GM19467 (cell line): ENCODE measurements around the gene AXL.

ENCODE experiments used
- ATAC-seq: cut with Tn5 transposase; IDR thresholded peaks from one replicate; pipeline ENCODE4 v1.9.1; 2021; ENCODE audit warnings: mild to moderate bottlenecking, moderate library complexity; ENCODE audit not compliant: unreplicated experiment

The AXL gene

DNA sequence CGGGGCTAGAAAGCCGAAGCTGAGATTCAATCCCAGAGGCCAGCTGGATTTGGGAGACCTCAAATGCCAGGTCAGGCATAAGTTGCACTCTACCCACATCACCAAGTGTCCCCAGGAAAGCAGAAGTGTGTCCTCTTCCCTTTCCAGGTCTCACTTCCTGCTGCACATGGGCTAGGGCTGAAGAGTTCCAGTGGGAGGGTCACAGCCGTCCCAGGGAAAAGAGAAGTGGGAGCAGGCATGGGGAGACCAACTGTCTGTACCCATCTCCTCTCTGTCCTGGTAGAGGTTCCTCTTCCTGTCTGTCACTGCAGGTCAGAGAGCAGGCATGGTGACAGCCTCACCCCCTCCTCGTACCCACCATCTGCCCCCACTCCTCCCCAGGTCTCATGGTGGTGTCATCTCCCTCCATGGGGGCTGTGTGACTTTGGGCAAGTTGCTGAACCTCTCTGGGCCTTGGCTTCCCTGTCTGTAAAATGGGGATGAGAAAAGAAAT lies 14.8 kb downstream of the AXL start:
- ATAC-seq = no peak

DNA sequence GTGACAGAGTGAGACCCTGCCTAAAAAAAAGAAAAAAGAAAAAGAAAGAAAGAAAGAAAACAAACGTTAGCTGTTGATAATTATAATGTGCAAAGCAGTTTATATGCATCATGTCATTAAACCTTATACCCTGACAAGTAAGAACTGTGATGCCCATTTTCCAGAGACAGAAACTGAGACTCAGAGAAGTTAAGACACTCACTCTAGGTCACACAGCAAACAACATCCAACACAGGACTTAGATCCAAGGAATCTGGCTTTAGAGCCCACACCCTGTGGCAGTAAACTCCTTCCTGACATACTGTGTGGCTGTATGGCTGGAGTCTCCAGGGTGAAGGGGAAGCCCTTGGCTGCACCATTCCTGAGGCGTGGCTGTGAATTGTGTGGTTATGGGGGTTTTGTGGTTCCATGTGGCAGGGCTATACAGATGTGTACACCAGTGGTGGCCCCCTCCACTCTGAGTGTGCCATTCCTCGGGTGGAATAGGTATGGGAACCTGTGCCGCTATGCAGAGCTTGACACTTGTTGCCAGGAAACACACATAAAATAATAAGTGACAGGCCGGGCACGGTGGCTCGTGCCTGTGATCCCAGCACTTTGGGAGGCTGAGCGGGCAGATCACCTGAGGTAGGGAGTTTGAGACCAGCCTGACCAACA lies 15.6 kb downstream of the AXL start:
- no peak for ATAC-seq

DNA sequence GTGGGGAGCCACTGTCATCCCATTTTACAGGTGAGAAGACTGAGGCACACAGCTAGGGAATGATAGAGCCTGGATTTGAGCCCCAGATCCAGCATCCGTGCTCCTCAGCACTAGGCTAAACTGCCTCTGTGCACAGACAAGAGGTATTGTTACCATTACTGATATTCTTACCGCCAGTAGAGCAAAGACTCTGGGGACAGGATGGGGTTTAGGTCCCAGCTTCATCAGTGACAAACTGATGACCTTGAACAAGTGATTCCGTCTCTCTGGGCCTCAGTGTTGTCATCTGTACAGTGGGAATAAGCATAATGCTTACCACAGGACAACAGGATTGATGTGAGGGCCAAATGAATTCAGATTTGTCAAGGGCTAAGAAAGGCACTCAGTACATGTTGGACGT lies 16.5 kb downstream of the AXL start:
- ATAC-seq = no peak

DNA sequence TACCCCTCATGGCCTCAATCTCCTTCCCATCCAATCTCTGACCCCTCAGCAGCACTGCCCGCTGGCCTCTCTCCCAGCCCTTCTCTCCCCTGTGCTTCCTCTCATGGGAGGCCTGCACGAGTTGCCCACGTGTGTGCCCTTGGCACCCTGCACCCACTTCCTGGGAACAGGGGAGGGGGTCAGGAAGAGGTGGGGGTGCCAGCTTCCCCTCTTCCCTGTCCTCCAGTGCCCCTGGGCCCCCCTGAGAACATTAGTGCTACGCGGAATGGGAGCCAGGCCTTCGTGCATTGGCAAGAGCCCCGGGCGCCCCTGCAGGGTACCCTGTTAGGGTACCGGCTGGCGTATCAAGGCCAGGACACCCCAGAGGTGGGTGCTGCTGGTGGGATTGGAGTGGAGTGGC lies 19.2 kb downstream of the AXL start:
- no peak for ATAC-seq

DNA sequence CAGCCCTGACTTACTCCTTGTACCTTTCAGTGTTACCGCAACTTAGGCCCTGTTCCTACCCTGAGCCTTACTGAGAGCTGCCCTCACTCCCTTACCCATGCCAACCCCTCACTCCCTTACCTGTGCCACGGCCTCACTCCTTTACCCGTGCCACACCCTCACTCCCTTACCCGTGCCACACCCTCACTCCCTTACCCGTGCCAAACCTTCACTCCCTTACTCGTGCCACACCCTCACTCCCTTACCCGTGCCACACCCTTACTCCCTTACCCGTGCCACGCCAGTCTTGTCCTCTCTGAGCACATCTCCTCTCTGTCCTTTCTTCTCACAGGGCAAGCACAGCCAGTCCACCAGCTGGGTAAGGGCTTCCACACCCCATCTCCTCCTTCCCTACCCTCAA lies 20.3 kb downstream of the AXL start:
- ATAC-seq = no peak

DNA sequence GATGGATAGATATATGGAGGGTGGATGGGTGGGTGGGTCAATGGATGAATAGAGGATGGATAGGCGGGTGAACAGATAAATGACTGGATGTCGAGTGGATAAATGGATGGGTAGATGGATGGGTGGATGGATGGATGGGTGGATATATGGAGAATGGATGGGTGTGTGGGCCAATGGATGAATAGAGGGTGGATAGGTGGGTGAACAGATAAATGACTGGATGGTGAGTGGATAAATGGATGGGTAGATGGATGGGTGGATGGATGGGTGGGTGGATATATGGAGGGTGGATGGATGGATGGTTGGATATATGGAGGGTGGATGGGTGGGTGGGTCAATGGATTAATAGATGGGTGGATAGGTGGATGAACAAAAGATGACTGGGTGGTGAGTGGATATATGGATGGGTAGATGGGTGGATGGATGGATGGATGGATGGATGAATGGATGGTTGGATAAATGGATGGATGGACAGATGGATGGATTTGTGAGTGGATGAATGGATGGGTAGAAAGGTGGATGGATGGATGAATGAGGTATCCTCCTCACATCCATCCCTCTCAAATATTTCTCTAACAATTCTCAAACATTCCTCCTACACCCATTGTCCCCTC lies 21.0 kb downstream of the AXL start:
- no peak for ATAC-seq

DNA sequence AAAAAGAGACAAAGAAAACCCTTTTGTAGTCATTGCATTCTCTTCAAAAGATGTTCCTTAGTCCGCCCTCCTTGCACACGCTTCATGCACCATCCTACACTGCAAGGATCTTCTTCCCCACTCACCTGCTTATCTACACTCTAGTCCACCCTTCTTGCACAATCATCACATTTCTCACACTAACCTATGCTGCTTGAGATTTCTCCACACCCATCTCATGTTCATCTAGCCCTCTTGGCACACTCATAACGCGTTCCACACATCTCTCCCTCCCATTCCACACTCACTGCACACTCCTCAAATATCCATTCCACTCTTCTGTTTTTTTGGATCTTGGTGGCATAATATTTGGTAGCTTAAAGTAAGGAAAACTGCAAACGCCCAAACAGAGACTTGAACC lies 22.8 kb downstream of the AXL start:
- ATAC-seq = no peak

DNA sequence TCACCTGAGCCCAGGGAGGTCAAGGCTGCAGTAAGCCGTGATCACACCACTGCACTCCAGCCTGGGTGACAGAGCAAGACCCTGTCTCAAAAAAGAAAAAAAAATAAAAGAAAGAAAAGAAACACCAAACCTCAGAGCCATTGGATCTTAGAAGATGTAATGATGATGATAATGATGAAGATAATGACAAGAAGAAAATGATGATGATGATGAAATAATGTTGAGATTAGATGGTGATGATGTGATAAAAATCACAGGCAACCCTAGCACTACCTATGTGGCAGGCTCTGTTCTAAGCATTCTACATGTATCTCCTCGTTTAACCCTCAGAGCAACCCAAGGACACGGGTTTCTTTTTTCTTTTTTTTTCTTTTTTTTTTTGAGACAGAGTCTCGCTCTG lies 25.1 kb downstream of the AXL start:
- no peak for ATAC-seq

DNA sequence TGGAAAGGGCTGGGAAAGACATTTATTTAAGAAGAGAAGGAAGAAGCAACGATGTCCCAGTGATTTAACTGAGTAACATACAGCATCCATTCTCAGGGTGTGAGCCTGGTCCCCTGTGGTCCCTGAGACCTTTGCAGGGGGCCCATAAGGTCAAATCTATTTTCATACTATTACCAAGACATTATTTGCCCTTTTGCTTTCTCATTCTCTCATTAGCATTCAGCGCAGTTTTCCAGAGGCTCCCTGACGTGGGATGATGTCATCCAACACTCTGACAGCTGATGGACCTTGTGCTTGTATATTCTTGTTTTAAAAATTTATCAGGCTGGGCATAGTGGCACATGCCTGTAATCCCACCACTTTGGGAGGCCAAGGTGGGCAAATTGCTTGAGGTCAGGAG lies 26.8 kb downstream of the AXL start:
- no peak for ATAC-seq

DNA sequence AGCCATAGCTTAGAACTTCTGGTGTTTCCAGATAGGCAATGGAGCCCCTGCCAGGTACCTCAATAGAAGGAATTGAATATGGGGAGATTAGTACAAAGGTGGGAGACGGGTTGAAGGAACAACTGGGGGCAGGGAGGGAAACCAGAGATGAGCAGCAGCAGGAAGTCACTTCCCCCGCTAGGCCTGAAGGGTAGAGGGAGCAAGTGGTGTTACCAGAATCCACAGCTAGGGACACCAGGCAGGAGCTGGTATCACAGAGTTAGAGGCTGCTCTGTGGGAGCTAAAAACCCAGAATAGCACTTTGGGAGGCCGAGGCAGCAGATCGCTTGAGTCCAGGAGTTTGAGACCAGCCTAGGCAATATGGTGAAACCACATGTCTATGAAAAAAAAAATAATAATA lies 29.9 kb downstream of the AXL start:
- ATAC-seq = no peak

DNA sequence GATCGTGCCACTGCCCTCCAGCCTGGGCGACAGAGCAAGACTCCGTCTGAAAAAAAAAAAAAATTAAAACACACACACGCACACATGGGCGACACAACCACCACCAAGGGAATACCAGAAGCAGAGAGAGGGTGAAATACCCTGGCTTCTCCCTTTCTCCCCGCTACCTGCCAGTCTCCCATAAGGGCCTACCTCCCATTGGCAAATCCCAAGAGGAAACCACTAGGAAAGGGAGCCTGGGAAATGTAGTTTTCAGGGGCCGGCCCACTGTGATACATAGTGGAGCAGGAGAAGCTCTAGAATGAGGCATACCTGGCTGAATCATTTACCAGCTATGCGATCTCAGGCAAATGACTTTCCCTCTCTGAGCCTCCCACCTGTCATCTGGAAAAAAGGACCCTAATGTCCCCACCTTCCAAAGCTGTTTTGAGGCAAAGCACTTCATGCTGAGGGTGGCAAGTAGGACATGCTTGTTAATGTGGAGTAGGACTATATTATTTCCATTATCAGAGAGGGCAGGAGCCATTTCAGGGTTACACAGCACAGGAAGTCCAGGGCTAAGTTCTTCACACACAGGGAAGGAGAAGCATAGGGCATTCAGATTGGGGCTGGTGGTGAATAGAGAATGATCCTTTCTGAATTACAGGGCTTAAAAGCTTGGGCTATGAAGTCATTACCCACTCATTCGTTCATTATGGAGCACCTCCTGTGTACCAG lies 30.8 kb downstream of the AXL start:
- ATAC-seq = no peak

DNA sequence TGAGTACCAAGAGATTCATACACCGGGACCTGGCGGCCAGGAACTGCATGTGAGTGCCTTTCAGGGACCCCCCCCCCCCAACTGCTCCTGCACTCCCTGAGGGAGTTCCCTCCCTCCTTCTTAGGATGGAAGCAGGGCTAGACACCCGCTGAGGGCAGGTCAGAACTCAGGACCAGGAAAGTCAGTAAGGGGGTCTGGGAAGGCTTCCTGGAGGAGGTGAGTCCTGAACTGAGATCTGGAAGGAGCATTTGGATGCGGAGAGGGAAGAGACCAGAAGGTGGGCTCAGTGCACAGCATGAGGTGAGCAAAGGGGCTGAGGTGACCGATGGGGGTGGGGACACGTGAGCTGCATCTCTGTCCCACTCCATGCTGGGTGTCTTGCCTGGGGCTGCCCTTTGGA lies 34.6 kb downstream of the AXL start:
- ATAC-seq = no peak

DNA sequence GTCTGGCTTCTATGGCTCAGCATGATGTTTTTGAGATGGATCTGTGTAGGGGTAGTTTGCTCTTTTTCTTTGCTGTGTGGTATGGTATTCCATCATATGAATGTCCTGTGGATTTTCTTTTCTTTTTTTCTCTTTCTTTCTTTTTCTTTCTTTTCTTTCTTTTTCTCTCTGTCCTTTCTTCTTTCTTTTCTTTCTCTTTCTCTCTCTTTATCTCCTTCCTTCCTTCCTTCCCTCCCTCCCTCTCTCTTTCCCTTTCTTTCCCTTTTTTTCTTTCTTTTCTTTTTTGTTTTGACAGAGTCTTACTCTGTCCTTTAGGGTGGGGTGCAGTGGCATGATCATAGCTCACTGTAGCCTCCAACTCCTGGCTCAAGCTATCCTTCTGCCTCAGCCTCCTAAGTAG lies 36.1 kb downstream of the AXL start:
- no peak for ATAC-seq

DNA sequence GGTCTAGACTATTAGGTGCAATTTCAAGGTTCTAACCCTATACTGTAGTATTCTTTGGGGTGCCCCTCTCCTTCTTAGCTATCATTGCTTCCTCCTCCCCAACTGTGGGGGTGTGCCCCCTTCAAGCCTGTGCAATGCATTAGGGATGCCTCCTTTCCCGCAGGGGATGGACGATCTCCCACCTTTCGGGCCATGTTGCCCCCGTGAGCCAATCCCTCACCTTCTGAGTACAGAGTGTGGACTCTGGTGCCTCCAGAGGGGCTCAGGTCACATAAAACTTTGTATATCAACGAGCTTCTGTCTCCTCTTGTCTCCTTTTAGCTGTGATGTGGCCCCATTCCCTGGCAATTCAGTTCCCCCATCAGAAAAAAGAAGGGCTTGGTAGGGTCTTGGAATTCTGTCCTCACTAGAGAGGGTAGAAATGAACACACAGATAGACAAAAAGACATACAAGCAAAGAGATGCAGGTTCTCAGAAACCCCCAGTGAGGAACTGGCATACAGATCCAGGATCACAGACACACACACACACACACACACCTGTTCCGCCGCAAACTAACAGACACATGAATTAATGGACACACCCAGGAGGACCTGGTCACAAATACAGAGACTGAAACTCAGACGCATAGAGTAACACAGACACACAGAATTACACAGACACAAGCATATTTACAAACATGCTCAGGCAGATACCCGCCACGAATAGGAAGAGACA lies 42.6 kb downstream of the AXL start:
- no peak for ATAC-seq

DNA sequence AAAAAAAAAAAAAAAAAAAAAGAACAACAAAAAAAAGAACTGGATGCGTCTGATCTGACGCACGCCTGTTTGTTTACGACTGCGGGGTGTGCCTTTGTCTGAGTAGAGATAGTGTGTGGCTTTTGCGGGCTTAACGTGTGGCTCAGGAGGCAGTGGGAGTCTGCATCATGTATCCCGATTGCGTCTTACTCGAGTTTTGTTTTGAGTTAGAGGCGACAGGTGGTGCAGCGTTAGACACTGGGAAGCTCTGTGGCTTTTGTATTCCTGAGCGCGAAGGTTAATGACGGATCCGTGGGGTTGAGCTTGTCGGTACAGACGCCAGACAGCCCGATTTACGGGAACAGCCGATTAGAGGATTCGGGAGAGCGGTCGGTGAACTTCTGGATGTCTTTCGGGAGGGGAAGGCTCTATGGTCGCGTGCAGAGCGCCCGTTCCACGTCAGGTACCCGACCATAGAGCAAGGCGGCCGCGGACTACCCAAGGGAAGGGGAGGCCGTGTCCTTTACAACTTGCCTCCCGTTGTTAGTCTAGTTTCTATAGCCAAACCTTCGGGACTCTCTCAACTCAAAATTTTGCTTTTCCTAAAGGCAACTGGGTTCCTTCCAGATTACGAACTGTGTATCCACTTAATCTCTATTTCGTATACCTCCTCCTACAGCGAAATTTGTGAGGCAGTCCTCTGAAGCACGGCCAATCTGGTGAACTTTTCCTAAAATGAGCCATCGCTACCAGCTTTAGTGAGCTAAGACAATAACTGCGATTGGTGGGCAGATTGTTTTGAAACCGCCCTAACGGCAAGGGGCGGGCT lies 44.2 kb downstream of the AXL start:
- ATAC-seq = peak; percentile 22

DNA sequence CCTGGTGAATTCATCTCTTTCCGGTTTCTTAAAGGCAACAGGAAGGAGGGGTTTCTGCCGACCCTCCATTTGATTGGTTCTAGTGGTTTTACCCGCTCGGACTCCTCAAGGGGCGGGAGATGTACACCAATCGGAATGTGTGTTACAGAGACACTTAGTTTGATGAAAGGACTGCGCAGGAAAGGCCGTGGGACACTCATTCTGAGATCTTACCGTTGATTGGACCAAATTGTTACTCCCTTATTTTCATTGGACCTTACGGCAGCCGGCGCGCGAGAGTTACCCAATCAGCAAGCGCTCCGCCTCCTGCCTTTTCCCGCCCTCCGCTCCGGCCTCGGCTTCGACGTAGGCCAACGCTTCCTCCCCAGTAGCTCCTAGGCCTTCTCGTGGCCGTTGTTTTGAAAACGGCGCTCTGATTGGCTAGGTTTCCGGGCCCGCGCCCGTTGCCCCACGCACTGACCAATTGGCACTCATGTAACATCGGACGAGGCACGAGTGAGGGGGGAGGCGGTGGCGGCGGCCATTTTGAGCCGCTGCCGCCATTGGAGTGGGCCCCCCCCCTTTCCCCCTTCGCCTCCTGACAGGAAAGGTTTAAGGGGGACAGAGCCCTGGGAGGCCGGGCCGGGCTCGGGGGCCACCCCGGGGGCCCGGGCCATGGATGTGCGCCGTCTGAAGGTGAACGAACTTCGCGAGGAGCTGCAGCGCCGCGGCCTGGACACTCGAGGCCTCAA lies 45.0 kb downstream of the AXL start, which contains the start of gene HNRNPUL1:
Gene HNRNPUL1, plus strand, starts transcription at position 523 of the 731 bp plus-strand sequence. Its CDS starts 132 bp downstream, at position 655.
- peak; percentile 58 for ATAC-seq

DNA sequence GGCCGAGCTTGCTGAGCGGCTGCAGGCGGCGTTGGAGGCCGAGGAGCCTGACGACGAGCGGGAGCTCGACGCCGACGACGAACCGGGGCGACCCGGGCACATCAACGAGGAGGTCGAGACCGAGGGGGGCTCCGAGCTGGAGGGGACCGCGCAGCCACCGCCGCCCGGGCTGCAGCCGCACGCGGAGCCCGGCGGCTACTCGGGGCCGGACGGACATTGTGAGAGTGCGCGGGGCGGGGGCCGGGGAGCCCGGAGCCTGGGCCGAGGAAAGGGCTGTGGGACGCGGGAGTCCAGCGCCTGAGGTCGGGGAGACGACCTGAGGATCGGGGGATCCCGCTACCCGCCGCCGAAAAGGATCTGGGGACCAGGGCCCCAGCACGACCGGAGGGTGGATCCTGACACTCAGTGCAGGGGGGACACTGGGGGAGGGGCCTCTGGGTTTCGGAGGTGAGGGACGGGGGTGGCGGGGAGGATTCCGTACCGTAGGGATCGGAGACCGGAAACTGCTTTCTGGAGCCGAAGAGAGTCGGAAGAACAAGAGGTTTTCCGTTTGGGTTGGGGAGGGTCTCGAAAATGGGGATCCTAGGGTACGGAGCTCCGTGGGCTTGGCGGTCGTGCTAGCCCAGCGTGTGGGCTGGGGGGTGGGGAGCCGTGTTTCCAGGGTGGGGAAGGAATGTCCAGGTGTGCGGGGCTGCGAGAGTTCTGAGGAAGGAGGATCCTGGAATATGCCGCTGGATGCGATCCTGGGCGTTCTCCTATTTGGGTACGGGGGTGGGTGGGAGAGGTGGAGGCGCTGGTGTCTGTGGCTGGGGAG lies 45.8 kb downstream of the AXL start:
- no peak for ATAC-seq

DNA sequence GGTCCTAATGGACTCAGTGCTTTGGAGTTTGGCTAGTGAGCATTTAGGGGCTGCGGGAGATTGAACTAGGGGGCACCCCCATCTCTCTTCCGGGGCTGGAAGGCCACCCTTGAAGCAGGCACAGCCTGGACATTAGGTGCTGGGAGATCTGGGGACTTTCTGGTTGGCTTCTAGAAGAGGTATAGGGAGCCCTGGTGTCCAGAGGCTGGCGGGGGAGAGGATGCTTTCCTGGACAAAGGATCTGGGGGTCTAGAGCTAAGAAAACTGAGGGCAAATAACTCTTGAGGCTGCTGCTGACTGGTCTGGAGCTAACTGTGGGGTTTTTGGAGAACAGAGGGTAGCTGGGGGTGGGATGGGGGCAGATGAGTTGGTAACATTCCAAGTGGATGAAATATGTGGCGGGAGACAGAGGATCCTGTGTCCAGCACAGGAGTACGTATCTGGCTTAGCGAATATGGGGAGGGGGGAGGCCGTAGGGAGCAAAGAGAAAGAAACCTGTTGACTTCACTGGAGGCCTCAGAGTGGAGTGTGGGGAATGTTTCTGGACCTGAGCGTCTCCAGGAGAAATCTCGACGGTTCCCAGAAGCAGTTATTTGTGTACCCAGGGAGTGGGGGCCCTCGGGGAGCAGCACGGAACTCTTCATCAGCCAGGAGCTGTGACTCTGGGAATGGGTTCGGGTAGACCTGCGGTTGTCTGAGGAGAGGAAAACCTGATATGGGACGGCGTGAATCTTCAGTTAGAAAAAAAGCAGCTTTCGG lies 46.6 kb downstream of the AXL start:
- no peak for ATAC-seq
